ENCODE measurements around the gene ELFN1. TPM values are rescaled to one million over a fixed set of nuclear protein-coding genes. Genes with fewer than 3 reads are reported as not detected.
"Not testable (repeated sequence)": the region's sequence is repeated elsewhere in the genome, so short reads cannot be mapped to it uniquely, and the experiment has no call there.

ELFN1 gene
- total RNA-seq, 4 donors from 2014 or later: 0.38 to 3.3 (median 0.48) TPM

DNA sequence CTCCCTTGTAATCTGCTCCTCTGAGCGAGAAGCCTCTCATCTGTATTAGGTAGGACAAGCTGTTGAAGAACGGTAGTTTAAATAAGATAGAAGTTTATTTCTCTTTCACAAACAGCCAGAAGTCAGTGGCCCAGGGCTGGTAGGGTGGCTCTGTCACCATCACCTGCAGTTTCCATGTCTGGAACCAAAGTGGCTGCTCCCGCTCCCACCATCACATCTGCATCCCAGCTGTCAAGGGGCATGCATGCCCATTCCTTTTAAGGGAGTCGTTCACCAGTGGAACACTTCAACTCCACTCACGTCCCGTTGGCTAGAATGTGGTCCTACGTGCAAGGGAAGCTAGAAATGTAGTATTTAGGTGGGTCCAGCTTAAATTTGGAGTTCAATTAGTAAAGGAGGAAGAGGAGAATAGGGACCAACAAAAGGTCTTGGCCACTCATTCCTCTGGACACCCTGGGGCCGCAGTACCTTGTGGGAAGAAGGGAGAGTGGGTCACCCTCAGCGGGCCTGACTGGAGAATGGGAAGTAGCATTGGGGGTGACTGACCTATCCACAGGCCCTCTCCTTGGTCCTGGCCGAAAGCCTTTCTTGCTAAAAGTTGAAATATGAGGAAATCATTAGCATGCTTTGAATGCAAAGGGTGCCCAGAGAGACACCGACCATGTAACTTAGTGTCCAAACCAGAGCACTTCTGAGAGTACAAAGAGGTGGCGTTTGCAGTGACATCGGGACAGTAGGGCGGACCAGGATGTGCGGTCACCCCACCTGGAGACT is 48.0 kb downstream of the ELFN1 start:
- TF ChIP-seq, protein P1, sequence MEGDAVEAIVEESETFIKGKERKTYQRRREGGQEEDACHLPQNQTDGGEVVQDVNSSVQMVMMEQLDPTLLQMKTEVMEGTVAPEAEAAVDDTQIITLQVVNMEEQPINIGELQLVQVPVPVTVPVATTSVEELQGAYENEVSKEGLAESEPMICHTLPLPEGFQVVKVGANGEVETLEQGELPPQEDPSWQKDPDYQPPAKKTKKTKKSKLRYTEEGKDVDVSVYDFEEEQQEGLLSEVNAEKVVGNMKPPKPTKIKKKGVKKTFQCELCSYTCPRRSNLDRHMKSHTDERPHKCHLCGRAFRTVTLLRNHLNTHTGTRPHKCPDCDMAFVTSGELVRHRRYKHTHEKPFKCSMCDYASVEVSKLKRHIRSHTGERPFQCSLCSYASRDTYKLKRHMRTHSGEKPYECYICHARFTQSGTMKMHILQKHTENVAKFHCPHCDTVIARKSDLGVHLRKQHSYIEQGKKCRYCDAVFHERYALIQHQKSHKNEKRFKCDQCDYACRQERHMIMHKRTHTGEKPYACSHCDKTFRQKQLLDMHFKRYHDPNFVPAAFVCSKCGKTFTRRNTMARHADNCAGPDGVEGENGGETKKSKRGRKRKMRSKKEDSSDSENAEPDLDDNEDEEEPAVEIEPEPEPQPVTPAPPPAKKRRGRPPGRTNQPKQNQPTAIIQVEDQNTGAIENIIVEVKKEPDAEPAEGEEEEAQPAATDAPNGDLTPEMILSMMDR (IDR thresholded peaks at IDR 0.05): no peak
- no peak for TF ChIP-seq POLR2A (IDR thresholded peaks at IDR 0.05)
- Histone ChIP-seq H3K4me3 (no peak overlapping the region), H3K4me1 (peaks cover 0 to 37% (median 3%) of the 10 kb centered on the region in 3 donors), H3K9me3 (no peaks in the 10 kb centered on the region), H3K27ac (no peak overlapping the region), H3K27me3 (peaks cover 0 to 23% (median 0%) of the 10 kb centered on the region in 4 donors), H3K36me3 (no peaks in the 10 kb centered on the region)
- intact Hi-C loops (cut with DNase I): no loop called here
- 89 to 94% methylated on average over 9 to 15 of the region's 15 CpGs for WGBS, 2 donors
- DNase-seq: no peak

DNA sequence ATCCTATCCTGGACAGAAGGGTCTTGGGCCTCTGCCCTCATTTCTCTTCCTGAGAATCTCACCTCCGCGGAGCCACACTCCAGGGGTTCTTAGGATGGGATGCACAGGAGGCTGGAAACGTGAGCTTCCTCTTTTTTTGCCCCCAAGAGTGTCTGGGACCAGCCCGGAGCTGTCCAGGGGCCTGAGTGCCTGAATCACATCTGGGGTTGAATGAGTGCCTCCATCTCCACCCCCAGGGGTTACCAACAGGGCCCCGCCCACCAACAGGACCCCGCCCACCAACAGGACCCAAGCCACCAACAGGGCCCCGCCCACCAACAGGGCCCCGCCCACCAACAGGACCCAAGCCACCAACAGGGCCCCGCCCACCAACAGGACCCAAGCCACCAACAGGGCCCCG is 48.8 kb downstream of the ELFN1 start:
- intact Hi-C loops (cut with DNase I); H3K9me3 ChIP-seq; H3K4me3 ChIP-seq; H3K36me3 ChIP-seq; DNase-seq; H3K27ac ChIP-seq: not testable (repeated sequence)
- WGBS, 2 donors: 50% methylated on average over 2 of the region's 10 CpGs; no CpG with 5 or more reads in 1 of the 2 donors
- peaks cover 0 to 23% (median 0%) of the 10 kb centered on the region in 4 donors for H3K27me3 ChIP-seq
- peaks cover 0 to 37% (median 3%) of the 10 kb centered on the region in 3 donors for H3K4me1 ChIP-seq

DNA sequence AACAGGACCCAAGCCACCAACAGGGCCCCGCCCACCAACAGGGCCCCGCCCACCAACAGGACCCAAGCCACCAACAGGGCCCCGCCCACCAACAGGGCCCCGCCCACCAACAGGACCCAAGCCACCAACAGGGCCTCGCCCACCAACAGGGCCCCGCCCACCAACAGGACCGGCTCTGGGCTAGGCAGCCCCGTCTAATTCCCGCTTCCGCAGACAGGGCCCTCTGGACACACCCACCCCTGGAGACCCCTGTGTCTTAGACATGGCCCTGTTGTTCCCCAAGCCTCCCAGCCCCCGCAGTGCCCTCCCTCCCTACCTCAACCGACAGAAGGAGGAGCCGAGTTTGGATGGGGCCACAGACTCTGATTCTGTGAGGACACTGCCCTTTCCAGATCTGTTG is 49.2 kb downstream of the ELFN1 start:
- peaks cover 0 to 23% (median 0%) of the 10 kb centered on the region in 4 donors for H3K27me3 ChIP-seq
- intact Hi-C loops (cut with DNase I): not testable (repeated sequence)

DNA sequence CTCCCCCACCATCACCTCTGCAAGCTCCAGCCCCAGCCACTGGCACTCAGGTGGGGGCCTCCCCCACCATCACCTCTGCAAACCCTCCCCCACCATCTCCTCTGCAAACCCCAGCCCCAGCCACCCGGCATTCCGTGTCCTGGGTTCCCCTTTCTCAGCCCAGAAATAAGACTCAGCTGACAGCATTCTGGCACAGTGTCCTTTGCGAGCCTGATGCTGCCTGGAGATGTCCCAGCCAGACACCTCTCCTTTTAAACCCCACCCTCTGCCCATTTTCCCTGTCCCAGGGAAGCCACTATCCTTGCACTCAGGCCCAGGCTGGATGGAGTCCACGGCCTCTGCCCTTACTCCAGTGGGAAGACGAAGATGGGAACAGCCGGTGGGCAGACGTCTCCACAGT is 49.8 kb downstream of the ELFN1 start:
- no peak overlapping the region for H3K27ac ChIP-seq
- no peaks in the 10 kb centered on the region for H3K36me3 ChIP-seq
- no peak for DNase-seq
- peaks cover 0 to 39% (median 3%) of the 10 kb centered on the region in 3 donors for H3K4me1 ChIP-seq
- no peak overlapping the region for H3K4me3 ChIP-seq
- H3K27me3 ChIP-seq: peaks cover 0 to 22% (median 0%) of the 10 kb centered on the region in 4 donors
- intact Hi-C loops (cut with DNase I): no loop called here
- no peaks in the 10 kb centered on the region for H3K9me3 ChIP-seq
- no peak for TF ChIP-seq POLR2A (IDR thresholded peaks at IDR 0.05)
- TF ChIP-seq, protein P1 (IDR thresholded peaks at IDR 0.05): no peak
- 14% methylated on average over 3 of the region's 7 CpGs; no CpG with 5 or more reads in 1 of the 2 donors for WGBS, 2 donors

More for the DNA sequence above, 49.2 kb downstream of the ELFN1 start:
- WGBS, 2 donors: 70% methylated on average over 2 of the region's 13 CpGs; no CpG with 5 or more reads in 1 of the 2 donors
- H3K9me3 ChIP-seq, H3K27ac ChIP-seq, DNase-seq, H3K4me3 ChIP-seq, H3K36me3 ChIP-seq: not testable (repeated sequence)
- H3K4me1 ChIP-seq: peaks cover 0 to 37% (median 3%) of the 10 kb centered on the region in 3 donors

DNA sequence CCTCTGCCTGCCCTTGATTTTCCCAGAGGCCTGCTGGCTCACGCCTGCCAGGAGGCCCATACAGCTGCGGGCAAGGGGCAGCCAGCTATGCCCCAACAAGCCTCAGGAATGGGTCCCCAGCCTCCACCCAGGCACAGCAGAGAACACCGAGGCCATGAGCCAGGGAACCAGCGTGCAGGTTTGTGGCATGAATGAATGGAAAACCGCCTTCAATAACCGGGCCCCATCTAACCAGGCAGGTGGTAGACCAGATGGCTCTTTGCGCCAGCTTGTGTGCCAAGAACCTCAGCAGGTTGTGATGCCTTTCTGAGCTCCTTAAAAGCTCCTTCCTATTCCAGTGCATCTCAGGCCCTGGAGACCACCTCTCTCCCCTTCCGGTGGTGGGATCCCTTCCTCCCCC is 50.2 kb downstream of the ELFN1 start:
- peak overlapping the region in 1 of 4 donors; percentile 23 for H3K27ac ChIP-seq

More for the DNA sequence above, 50.2 kb downstream of the ELFN1 start:
- TF ChIP-seq POLR2A (IDR thresholded peaks at IDR 0.05): no peak
- TF ChIP-seq, protein P1 (IDR thresholded peaks at IDR 0.05): no peak
- no peak for DNase-seq
- Histone ChIP-seq H3K4me3 (no peak overlapping the region), H3K27me3 (peaks cover 0 to 22% (median 0%) of the 10 kb centered on the region in 4 donors), H3K9me3 (no peaks in the 10 kb centered on the region), H3K4me1 (peaks cover 0 to 43% (median 3%) of the 10 kb centered on the region in 3 donors), H3K36me3 (no peaks in the 10 kb centered on the region)
- WGBS, 2 donors: 47 to 57% methylated on average over 1 to 5 of the region's 8 CpGs
- intact Hi-C loops (cut with DNase I): no loop called here

All from esophagus squamous epithelium (tissue), 5 donors.